GM10266 (cell line): ENCODE results near the gene C2CD4C.
A peak's percentile ranks its signal among the peaks of the same experiment; 100 is the strongest.
"Not testable (repeated sequence)": the region's sequence is repeated elsewhere in the genome, so short reads cannot be mapped to it uniquely, and the experiment has no call there.

ENCODE experiments used
- DNase-seq: peaks from one replicate; pipeline ENCODE4 v3.0.0; 2012; ENCODE audit errors: extremely low spot score
- TF ChIP-seq, protein P1 (sequence below): IDR thresholded peaks from 2 replicates; pipeline ENCODE4 v1.5.1; 2012; ENCODE audit warnings: mild to moderate bottlenecking, low read depth; ENCODE audit not compliant: control insufficient read depth, insufficient read depth; ENCODE audit errors: missing control alignments

Gene C2CD4C

DNA sequence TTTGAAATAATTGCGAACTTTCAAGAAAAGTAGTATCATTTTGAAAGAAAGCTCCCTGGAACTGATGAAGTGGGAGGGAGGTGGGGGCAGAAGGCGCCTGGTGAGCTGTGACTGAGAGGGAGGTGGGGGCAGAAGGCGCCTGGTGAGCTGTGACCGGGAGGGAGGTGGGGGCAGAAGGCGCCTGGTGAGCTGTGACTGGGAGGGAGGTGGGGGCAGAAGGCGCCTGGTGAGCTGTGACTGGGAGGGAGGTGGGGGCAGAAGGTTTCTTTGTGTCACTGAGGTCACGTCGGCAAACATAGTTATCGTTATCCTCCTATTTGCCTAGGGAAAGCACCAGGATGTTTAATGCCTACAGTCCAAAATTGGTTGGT, 24.2 kb downstream of the C2CD4C start:
- TF ChIP-seq, protein P1, sequence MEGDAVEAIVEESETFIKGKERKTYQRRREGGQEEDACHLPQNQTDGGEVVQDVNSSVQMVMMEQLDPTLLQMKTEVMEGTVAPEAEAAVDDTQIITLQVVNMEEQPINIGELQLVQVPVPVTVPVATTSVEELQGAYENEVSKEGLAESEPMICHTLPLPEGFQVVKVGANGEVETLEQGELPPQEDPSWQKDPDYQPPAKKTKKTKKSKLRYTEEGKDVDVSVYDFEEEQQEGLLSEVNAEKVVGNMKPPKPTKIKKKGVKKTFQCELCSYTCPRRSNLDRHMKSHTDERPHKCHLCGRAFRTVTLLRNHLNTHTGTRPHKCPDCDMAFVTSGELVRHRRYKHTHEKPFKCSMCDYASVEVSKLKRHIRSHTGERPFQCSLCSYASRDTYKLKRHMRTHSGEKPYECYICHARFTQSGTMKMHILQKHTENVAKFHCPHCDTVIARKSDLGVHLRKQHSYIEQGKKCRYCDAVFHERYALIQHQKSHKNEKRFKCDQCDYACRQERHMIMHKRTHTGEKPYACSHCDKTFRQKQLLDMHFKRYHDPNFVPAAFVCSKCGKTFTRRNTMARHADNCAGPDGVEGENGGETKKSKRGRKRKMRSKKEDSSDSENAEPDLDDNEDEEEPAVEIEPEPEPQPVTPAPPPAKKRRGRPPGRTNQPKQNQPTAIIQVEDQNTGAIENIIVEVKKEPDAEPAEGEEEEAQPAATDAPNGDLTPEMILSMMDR = no peak

DNA sequence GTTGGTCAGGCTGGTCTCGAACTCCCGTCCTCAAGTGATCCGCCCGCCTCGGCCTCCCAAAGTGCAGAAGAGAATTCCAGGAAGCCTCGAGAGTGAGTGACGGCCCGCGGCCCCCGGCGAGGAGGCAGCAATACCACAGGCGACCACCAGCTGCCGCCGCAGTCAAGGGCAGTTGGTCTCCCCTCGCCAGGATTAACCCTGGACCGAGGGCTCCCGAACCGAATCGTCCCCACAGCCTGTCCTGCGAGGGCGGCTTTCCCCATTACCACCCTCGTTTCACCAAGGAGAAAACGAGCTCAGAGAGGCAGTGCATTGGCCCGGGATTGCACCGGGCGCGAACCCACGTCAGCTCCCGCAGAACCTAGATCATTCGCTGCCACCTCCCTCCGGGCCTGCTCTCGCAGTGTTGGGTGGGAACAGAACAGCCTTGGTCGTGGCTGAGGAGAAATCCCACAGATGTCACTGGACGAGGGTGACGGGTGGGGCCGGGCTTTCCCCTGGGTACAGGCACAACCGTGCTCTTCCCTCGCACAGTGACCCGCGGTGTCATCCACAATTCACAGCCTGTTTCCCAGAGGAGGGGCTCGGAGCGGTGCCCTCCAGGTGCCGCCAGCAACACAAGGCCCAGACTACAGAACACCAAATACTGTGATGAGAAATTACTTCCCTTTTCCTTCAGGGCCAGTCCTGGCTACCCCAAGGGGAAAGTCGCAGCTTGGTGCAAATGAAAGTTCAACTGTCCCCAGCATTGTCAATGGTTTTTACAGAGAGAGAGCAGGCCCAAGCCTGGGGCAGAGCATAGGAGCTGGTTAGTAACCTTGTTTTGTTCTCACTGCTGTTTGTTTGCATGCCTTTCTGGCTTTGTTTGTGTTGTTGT, 24.8 kb downstream of the C2CD4C start:
- no peak for DNase-seq
- TF ChIP-seq, protein P1 = peak; percentile 32

More for the DNA sequence above, 24.2 kb downstream of the C2CD4C start:
- no peak for DNase-seq

DNA sequence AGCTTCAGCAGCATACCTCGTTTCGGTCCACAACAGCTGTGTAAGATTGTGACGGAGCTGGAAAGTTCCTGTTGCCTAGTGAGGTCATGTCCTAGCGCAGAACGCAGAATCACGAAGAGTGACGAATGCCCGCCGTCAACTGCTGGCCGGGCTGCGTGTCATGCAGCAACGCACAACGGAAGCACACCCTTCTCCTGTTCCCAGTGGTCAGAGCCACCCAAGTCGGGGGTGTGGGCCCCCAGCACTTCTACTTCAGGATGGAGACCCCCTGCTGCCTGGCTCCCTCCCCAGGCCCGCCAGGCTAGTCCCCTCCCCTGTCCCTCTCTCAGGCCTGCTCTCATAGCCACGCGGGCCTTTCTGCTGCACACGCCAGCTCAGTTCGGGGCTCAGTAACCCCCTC, 25.9 kb downstream of the C2CD4C start:
- no peak for DNase-seq
- TF ChIP-seq, protein P1 = no peak

DNA sequence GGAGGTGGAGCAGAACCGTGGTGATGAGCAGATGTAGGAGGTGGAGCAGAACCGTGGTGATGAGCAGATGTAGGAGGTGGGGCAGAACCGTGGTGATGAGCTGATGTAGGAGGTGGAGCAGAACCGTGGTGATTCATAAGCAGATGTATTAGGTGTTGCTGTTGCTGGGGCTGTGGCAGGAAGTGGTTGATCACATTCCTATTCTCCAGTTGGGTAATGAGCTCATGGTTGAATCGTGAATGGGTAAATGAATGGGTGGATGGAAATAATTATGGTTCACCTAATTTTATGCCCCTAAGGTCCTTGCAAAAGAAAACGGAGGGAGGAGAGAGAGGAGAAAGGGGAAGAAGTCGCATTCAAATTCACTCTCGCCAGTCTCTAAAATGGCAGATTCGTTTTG, 26.4 kb downstream of the C2CD4C start:
- DNase-seq = not testable (repeated sequence)

DNA sequence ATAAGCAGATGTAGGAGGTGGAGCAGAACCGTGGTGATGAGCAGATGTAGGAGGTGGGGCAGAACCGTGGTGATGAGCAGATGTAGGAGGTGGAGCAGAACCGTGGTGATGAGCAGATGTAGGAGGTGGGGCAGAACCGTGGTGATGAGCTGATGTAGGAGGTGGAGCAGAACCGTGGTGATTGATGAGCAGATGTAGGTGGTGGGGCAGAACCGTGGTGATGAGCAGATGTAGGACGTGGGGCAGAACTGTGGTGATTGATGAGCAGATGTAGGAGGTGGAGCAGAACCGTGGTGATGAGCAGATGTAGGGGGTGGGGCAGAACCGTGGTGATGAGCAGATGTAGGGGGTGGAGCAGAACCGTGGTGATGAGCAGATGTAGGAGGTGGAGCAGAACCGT, 27.0 kb downstream of the C2CD4C start:
- not testable (repeated sequence) for DNase-seq

DNA sequence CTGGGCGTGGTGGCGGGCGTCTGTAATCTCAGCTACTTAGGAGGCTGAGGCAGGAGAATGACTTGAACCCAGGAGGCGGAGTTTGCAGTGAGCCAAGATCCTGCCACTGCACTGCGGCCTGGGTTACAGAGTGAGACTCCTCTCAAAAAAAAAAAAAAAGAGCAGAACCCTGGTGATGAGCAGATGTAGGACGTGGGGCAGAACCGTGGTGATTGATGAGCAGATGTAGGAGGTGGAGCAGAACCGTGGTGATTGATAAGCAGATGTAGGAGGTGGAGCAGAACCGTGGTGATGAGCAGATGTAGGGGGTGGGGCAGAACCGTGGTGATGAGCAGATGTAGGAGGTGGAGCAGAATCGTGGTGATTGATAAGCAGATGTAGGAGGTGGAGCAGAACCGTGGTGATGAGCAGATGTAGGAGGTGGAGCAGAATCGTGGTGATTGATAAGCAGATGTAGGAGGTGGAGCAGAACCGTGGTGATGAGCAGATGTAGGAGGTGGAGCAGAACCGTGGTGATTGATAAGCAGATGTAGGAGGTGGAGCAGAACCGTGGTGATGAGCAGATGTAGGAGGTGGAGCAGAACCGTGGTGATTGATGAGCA, 28.2 kb downstream of the C2CD4C start:
- not testable (repeated sequence) for DNase-seq

DNA sequence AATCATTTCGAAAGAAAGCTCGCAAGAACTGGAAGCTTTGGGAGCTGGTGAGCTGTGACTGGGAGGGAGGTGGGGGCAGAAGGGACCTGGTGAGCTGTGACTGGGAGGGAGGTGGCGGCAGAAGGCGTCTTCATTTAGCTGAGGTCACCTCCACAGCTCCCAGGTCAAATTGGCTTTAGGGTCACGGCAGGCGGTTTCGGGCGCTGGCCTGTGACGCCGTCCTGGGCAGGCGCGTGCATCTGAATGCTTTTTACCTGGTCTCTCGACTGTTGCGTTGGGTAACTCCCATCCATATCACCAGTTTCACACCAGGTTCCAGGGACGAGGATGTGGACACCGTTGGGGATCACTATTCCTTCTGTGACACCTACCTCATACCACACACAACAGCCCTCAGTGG, 29.2 kb downstream of the C2CD4C start:
- TF ChIP-seq, protein P1 = no peak
- DNase-seq = no peak

DNA sequence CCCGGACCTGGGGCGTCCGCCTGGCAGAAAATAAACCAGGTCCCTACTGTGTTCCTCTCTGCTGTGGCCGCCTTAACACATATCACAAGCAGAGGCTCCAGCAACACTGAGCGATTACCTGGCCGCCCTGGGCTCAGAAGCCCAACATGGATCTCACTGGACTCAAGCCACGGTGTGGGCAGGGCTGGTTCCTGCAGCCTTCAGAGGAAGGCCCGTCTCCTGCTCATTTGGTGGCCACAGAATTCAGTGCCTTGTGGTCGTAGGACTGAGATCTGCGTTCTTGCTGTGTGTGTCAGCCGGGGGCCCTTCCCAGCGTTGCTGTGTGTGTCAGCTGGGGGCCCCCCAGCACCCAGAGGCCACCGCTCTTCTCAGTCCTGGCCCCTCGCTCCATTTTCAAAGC, 30.2 kb downstream of the C2CD4C start:
- TF ChIP-seq, protein P1 = no peak
- DNase-seq = no peak
